Stimulated activated CD8-positive, alpha-beta memory T cell treated with anti-CD3 and anti-CD28 coated beads, Interleukin-7, amount 100 ng/mL, for 4 hours (primary cell): ENCODE measurements around the gene GGCX.

Experiments used
- DNase-seq, 2 donors: peaks; one replicate each; pipeline ENCODE4 v3.0.0-alpha.2; 2020; ENCODE audit warnings: low read depth in 2 of 2

GGCX gene

DNA sequence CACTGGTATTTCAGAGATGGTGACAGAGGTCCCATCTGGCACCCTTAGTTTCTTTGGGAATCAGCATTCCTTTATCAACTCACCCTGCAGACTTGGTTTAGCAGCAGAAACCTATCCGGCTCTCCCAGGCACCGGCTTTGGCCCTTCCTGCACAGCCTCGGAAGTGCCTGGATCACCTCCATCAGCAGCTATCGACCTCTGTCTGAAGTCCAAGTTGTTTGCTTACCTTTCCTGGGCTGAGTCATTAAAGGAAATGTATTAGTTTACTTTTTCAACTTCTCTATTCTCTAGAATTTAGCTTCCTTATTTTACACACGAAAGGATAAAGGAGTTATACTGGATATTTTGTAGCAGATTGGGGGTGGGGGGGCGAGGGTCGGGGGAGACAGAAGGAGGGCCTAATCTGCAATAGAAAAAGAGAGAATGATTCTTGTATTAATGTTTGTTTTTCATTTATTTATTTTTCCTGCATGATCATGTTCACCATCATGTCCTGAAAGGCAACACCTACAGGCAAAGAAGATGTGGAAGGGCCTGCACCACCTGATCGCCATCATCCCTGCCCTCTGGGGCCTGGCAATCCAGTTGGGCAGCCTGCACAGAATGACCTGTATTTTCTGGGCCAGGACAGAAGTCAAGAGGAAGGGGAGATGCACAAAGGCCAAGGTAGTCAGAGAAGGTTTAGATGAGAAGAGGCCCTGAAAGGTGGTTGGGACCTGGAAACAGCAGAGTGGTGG is 44.5 kb downstream of the GGCX start:
- no peak for DNase-seq

DNA sequence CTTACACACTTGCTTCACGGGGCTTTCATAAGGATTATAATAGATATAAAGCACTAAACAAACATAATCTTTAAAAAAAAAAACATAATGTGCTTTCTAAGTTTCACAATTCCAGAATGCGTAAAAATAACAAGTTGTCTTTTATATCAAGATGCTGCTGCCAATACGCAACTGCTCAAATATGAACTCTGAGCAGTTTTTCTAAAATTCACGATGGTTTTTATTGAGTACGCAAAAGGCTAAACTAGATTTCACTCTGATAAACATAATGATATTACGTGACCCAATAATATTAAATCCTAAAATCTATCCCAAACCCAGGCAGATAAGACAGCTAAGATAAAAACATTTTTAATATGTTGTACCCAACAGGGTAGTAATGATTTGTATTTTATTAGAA is 47.0 kb downstream of the GGCX start:
- DNase-seq = no peak

DNA sequence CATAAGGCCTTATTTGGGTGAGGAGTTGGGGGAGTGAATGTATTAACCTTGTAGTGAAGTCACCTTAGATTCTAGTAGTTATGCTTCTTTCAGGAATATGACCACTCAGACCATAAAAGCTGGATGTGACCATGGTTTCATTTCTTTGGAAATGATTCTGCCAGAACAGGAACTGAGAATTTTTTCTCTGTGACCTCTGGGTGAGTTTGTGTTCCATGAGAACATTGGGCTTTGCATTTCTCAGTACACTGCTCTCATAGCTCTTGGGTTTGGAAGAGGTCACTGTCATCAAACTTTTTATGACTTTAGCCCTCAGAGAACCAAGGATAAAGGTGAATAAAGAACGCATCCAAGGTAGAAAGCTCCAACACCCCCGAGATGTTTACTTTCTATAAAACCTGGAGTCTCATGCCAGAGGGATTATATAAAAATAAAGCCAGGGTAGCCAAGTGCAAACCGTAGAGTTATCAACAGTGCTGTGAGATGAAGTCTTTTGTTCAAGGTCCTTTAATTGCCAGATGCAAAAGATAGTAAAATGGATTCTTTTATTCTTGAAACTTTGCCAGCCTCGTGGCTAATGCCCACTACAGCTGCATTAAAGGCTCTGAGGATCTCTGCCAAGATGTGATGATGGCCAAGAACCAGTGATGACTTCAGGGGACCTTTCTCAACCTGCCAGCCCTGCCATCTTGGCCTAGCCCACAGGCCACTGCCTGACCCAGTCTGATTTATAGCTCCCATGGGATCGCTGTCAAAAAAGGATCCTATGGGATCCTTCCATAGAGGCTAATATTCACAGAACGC is 50.1 kb downstream of the GGCX start:
- DNase-seq = no peak

DNA sequence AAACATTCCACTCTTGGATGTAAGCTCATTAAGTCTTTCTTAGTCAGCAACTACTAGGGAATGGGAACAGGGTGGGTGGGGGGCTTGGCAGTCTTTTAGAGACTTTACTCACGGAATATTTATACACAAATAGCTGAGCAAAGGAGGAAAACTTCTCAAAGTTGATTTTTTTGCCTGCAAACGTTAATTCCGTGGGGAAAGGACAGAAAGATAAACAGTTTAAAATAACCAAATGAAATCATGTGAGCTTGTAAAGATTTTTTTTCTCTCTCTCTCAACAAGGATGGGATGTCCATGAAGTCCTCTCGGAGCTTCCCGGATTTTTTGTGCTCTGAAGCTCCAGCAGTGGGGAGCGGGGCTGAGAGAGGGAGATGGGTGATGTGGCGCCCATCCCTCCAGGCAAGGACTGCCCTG is 54.5 kb downstream of the GGCX start:
- DNase-seq = no peak

DNA sequence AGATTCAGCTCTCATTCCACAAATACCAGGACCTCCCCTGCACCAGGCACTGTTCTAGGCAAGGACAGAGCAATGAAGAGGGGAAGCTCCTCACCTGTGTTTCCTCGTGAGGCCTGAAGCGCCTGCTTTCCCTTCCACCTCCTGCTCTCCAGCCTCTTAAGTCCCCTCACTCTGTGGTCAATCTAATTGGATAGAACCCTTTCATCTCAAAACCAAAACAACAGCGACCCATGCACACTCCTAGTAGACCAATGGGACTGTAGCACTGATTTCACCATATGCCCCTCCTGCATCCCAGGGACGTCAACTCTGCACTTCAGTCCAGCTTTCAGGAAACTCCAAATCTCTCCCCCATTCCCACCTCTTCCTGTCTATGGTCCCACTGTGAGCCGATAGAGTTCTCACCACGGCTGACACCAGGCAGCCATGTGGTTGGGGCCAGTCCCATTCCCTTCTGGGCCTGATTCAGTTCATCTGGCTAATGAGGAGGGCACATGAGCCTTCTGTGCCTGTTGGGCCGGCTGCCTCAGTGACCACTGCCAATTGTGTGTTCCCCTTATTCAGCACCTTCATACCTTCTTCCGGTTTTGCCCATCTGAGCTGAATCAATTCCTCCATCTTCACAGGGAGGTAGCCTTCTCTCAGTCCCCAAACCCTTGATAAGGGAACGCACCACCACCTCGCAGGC is 55.6 kb downstream of the GGCX start:
- DNase-seq = no peak

DNA sequence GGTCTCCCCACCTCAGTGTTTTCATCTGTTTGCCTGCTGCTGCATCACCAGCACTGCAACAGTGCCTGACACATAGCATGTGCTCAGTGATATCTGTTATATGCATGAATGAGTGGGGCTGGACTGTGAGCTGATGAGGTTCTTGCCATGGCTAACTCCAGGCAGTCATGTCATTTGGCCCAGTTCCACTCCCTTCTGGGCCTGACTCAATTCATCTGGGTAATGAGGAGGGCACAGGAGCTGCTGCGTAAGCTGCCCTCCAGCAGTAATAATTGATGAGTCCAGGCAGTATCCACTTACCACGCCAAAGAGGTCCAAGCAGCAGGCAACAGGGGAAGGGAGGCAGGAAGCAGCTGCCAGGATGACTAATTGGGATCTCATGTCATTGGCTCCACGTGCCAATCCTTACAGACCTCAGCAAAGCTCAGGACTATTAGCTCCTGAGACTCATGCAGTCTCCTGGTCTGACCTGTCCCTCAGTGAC is 56.5 kb downstream of the GGCX start:
- DNase-seq = no peak

DNA sequence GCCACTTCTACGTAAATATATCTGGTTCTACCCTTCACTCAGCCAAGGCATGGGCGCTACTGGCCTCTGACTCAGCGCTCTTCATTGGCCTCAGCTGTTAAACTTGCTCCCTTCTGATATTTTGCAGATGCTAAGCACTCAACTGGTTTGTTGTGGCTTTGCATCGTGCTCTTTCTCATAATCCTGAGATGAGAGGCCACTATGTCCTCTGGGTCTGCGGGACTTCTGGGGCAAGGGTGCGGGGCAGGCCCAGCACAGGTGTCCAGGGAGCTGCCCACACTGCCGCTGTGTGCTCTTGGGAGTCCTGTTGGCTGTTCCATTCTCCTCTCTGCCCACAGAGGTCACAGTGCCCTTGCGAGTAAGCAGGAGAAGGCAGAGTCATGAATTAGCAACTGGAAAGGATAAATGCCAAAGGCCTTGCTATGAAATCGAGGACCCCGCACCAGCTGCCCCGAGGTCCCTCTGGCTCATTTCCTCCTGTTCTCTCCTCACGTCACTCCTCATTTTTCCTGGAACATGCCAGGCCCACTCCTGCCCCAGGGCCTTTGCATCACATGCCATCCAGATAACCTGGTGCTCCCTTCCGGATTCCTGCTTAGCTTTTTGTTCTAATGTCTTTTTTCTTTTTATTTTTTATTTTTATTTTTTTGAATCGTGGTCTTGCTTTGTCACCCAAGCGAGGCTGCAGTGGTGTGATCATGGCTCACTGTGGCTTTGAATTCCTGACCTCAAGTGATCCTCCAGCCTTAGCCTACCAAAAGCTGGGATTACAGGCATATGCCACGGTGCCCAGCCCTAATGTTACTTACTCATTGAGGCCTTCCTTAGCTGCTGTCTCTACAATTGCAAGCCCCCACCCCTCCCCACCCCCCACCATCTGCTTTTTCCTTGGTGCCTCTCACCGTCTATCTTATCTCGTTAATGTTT is 57.2 kb downstream of the GGCX start:
- DNase-seq = no peak

DNA sequence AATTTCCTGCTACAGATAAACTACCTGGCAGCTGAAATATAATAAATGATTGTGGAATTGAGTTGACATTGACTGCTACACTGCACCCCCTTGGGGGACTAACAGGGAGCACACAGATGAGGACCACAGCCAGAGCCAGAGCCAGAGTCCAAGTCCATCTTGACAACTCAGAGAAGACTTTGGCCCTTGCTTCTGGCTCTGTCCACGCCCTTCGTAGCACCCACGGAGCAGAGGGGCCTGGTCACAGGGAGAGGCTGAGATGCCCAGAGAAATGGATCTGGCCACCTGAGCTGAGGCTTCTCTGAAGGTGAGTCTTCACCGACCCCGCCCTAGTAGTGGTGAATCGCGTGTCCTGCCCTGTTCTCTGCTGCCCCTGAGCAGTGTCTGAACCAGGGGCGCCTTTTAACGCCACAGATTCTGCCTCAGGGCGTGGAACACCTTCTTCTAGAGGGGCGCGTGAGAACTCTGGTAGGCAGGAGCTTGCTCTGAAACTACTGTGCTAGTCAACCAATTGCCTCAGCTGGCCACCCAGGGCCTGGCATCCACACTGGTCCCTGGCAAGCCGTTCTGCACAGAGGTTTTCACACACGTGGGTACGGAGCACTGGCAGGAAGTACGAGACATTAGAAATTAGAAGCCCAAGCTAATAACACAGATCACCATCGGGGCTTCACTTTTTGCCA is 58.0 kb downstream of the GGCX start:
- no peak for DNase-seq

DNA sequence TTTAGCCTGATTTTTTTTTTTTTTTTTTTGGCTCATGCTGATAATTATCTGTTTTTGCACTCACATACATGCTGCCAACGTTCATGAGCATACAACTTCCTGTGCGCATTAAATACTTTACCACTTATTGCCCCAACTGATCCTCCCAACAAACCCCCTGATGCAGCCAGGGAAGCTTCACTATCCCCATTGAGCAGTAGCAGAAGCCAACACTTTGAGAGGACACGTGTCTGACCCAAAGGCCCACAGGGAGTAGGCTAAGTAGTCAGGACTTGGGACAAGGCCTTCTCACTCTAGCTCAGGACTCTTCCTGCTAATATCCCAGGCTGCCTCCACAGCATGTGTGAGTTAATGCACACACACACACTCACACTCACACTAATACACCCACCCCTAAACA is 58.6 kb downstream of the GGCX start:
- DNase-seq = no peak

DNA sequence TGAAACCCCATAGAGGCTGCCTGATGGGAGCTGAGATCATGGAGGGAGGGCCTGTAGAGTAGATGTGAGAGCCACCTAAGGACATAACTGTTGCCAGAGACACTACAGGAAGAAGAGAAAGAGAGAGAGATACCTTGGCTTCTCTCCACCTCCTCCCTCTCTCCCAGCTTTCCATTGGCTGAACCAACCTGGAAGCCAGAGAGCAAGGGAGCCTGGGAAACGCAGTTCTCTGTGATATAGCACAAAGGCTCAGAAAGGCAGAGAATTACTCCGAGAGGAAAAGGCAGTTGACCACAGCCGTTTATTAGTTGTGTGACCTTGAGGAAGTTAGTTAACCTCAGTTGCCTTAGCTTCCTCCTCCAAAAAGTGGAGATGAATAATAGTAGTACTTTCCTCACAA is 60.0 kb downstream of the GGCX start:
- no peak for DNase-seq

DNA sequence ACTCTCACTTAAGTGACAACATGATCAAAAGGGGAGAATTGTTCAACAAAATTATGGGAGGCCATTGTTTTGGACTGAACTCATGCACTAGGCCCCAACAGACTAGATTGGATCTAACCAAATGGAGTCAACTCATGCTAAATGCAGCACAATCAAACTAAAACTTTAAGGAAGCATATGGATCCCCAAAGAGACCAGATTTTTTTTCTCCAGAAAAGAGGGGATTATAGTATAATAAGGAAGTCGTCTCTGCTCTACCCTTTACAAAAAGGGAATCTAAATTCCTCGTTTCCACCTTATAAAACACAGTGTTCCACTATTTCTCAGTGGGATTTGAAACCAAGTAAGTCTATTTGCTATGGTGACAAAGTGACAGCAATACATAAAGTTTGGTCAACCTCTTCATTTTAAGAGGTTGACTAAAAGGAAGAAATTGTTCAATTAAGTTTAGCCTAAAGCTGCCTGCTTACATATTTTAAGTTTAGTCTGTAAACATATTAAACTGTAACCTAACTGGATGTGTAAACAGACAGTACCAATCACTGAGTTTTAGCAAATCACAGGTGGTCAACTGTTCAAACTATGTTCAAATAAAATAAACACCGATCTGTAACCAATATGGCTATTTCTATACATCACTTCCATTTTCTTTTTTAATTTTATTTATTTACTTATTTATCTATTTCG is 63.2 kb downstream of the GGCX start:
- DNase-seq = no peak

DNA sequence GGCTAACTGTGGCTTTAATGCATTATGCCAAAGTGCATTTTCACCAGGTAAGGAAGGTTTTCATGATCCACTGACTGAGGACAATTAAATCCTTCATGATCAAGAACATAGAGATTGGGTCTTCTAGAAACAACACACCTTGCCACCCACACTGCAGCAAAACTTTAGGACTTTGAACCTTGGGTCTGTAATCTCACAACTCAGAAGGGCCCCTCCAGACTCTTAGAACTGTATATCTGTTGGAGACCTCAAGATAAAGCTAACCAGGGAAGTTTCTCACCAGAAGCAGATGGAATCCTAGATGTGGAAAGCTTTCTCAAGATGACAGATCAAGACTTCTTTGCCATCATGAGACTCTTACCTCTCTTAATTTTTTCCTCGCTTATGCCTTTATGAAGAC is 64.9 kb downstream of the GGCX start:
- no peak for DNase-seq
